Lower leg skin (tissue), 3 donors: Measurements from ENCODE around the gene NPB.

Experiments
- POLR2A ChIP-seq, 2 donors: fragments of 450-650 bp; IDR thresholded peaks; one replicate each; pipeline ENCODE4 v1.6.1; 2016 to 2017; ENCODE audit warnings: antibody characterized with exemption in 2 of 2, mild to moderate bottlenecking in 1 of 2, moderate library complexity in 1 of 2
- TF ChIP-seq, protein P1 (sequence below), 3 donors: fragments of 450-650 bp; IDR thresholded peaks; one replicate each; pipeline ENCODE4 v1.5.1; 2016; ENCODE audit warnings: antibody characterized with exemption in 3 of 3, mild to moderate bottlenecking in 3 of 3, moderate library complexity in 2 of 3

DNA sequence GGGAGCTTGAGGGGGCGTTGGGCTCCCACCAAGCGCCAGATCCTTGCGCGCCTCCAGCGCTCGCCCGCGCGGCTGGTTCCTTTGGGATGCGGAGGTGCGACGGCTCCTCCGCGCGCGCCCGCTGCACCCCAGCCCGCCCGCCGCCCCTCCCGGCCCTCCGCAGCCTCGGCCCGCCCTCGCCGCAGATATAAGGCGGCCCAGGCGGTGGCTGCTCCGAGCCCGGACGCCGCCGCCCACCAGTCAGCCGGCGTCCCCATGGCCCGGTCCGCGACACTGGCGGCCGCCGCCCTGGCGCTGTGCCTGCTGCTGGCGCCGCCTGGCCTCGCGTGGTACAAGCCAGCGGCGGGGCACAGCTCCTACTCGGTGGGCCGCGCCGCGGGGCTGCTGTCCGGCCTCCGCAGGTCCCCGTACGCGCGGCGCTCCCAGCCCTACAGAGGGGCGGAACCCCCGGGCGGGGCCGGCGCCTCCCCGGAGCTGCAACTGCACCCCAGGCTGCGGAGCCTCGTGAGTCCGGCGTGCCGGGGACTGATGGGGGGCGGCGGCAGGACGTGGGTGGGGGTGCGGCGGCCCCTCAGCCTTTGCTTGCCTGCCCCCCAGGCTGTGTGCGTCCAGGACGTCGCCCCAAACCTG, at the start of gene NPB:
- TF ChIP-seq POLR2A (IDR thresholded peaks at IDR 0.05), result no peak
- TF ChIP-seq, protein P1, sequence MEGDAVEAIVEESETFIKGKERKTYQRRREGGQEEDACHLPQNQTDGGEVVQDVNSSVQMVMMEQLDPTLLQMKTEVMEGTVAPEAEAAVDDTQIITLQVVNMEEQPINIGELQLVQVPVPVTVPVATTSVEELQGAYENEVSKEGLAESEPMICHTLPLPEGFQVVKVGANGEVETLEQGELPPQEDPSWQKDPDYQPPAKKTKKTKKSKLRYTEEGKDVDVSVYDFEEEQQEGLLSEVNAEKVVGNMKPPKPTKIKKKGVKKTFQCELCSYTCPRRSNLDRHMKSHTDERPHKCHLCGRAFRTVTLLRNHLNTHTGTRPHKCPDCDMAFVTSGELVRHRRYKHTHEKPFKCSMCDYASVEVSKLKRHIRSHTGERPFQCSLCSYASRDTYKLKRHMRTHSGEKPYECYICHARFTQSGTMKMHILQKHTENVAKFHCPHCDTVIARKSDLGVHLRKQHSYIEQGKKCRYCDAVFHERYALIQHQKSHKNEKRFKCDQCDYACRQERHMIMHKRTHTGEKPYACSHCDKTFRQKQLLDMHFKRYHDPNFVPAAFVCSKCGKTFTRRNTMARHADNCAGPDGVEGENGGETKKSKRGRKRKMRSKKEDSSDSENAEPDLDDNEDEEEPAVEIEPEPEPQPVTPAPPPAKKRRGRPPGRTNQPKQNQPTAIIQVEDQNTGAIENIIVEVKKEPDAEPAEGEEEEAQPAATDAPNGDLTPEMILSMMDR (IDR thresholded peaks at IDR 0.05), result no peak
